HCT116 (cell line): ENCODE measurements around the gene ART3. TPM values are rescaled to one million over a fixed set of nuclear protein-coding genes. Genes with fewer than 3 reads are reported as not detected.

Source experiments
- ATAC-seq: fragments of 200-7000 bp; cut with Tn5 transposase; 2 replicates; pipeline ENCODE4 v1.9.1; 2020; ENCODE audit warnings: mild to moderate bottlenecking, moderate library complexity
- BruUV-seq: library from RNA; stranded (reverse); fragments of 400-500 nt; replicated peaks from 2 replicates; lab custom pipeline; 2021; lab: Mats Ljungman, UMichigan
- CTCF ChIA-PET: fragments of 300-600 bp; sonication (Branson Sonifier 250); formaldehyde crosslinking; loops from one replicate; lab custom pipeline; 2021; ENCODE audit warnings: antibody characterized with exemption; lab: Charles Lee
- POLR2A ChIA-PET: fragments of 300-600, 350-600 bp; sonication (Branson Sonifier 250); formaldehyde crosslinking; loops from one replicate; lab custom pipeline; 2021; ENCODE audit warnings: antibody characterized with exemption; lab: Charles Lee
- RAD21 ChIA-PET, 2 experiments: fragments of 300-600 bp; sonication (Branson Sonifier 250); formaldehyde crosslinking; loops; one replicate each; lab custom pipeline; 2023; ENCODE audit warnings: low total read pairs in 2 of 2; ENCODE audit not compliant: uncharacterized antibody in 2 of 2, unreplicated experiment in 2 of 2, low non-redundant PET in 1 of 2; lab: Charles Lee
- DNase-seq: peaks from one replicate; pipeline ENCODE4 v3.0.0-alpha.2; 2010; ENCODE audit warnings: low read depth, low spot score
- H2AFZ ChIP-seq: fragments of 200-600 bp; shearing (Covaris generic), sonication (generic); 2 replicates; pipeline ENCODE4 v1.6.1; 2017; ENCODE audit warnings: low read depth, mixed run types, mixed read lengths, antibody characterized with exemption, low read length; ENCODE audit not compliant: poor library complexity, severe bottlenecking
- H3K27ac ChIP-seq: 2 replicates; pipeline ENCODE4 v1.5.1; 2012; ENCODE audit warnings: low read depth, low read length
- H3K27me3 ChIP-seq: fragments of 200-600 bp; sonication (generic); 2 replicates; pipeline ENCODE4 v1.6.1; 2016; ENCODE audit warnings: mixed run types, low read length, mixed read lengths; ENCODE audit not compliant: insufficient read depth
- H3K36me3 ChIP-seq, 2 experiments: fragments of 200-500 bp in 1 of 2; fragments of 200-600 bp in 1 of 2; sonication (Bioruptor generic) in 1 of 2; sonication (generic) in 1 of 2; 2 replicates each; pipeline versions ENCODE4 v1.5.1 to v1.6.1; 2014 to 2016; ENCODE audit warnings: low read length in 2 of 2, inconsistent platforms in 1 of 2, mixed read lengths in 1 of 2, mixed run types in 1 of 2; ENCODE audit not compliant: insufficient read depth in 2 of 2, control insufficient read depth in 1 of 2
- H3K4me1 ChIP-seq, 2 experiments: fragments of 200-600 bp in 1 of 2; sonication (generic) in 1 of 2; 2 replicates each; pipeline versions ENCODE4 v1.5.1 to v1.6.1; 2012 to 2017; ENCODE audit warnings: low read length in 2 of 2, inconsistent platforms in 1 of 2, mild to moderate bottlenecking in 1 of 2, mixed read lengths in 1 of 2, mixed run types in 1 of 2, moderate library complexity in 1 of 2; ENCODE audit not compliant: insufficient read depth in 2 of 2, control insufficient read depth in 1 of 2
- H3K4me2 ChIP-seq: fragments of 200-600 bp; sonication (generic); 2 replicates; pipeline ENCODE4 v1.6.1; 2017; ENCODE audit warnings: mixed run types, low read length, mixed read lengths
- H3K4me3 ChIP-seq, 2 experiments: fragments of 200-600 bp in 1 of 2; sonication (generic) in 1 of 2; replicated peaks in 1 of 2; 2 replicates each; pipeline ENCODE4 v1.5.1; 2011 to 2016; ENCODE audit warnings: low read length in 2 of 2, control low read depth in 1 of 2, low read depth in 1 of 2, mild to moderate bottlenecking in 1 of 2, mixed read lengths in 1 of 2, mixed run types in 1 of 2
- H3K79me2 ChIP-seq: fragments of 200-600 bp; sonication (generic); 2 replicates; pipeline ENCODE4 v1.6.1; 2017; ENCODE audit warnings: mild to moderate bottlenecking, mixed run types, low read length, moderate library complexity, mixed read lengths; ENCODE audit not compliant: insufficient read depth
- H3K9ac ChIP-seq: fragments of 200-600 bp; sonication (generic); 2 replicates; pipeline ENCODE4 v1.6.1; 2016; ENCODE audit warnings: low read length, mixed read lengths
- H3K9me2 ChIP-seq: fragments of 200-600 bp; sonication (generic), shearing (Covaris generic); 2 replicates; pipeline ENCODE4 v1.6.1; 2017; ENCODE audit warnings: mixed run types, mild to moderate bottlenecking, moderate library complexity; ENCODE audit not compliant: insufficient read depth
- H3K9me3 ChIP-seq, 2 experiments: fragments of 200-500 bp in 1 of 2; fragments of 200-600 bp in 1 of 2; sonication (Bioruptor generic) in 1 of 2; sonication (generic) in 1 of 2; 2 replicates each; pipeline ENCODE4 v1.6.1; 2014 to 2017; ENCODE audit warnings: low read length in 2 of 2, mixed read lengths in 2 of 2, inconsistent platforms in 1 of 2, low read depth in 1 of 2, mild to moderate bottlenecking in 1 of 2, mixed run types in 1 of 2, moderate library complexity in 1 of 2; ENCODE audit not compliant: control insufficient read depth in 1 of 2, insufficient read depth in 1 of 2
- H4K20me1 ChIP-seq: fragments of 200-600 bp; sonication (generic), shearing (Covaris generic); 2 replicates; pipeline ENCODE4 v1.6.1; 2017; ENCODE audit warnings: mixed run types, mild to moderate bottlenecking, moderate library complexity; ENCODE audit not compliant: insufficient read depth
- ATF3 ChIP-seq: IDR thresholded peaks from 2 replicates; pipeline ENCODE4 v1.6.1; 2012
- CTCF ChIP-seq, 3 experiments: fragments of 200-600 bp in 1 of 3; sonication (generic) in 1 of 3; IDR thresholded peaks in 2 of 3; conservative IDR thresholded peaks in 1 of 3; 2 replicates each; pipeline ENCODE4 v1.5.1; 2012 to 2017; ENCODE audit warnings: low read depth in 2 of 3, low read length in 2 of 3, antibody characterized with exemption in 1 of 3, borderline replicate concordance in 1 of 3, control low read depth in 1 of 3, mild to moderate bottlenecking in 1 of 3, mixed read lengths in 1 of 3, mixed run types in 1 of 3, moderate library complexity in 1 of 3; ENCODE audit not compliant: insufficient read depth in 1 of 3
- EGR1 ChIP-seq: IDR thresholded peaks from 2 replicates; pipeline ENCODE4 v1.6.1; 2012; ENCODE audit warnings: low read depth
- TCF7L2 ChIP-seq: IDR thresholded peaks from 2 replicates; pipeline ENCODE4 v1.7.0; 2011; ENCODE audit warnings: borderline replicate concordance, inconsistent platforms; ENCODE audit not compliant: insufficient read depth, insufficient read length; ENCODE audit errors: extremely low read depth
- intact Hi-C: fragments of 100-400 bp; cut with micrococcal nuclease; formaldehyde crosslinking; loops from 2 replicates; pipeline ENCODE4 v1.10.0; 2022
- total RNA-seq: library from RNA; stranded (reverse); gene quantifications from one replicate; pipeline ENCODE4 v1.2.1, GENCODE V29; 2021; ENCODE audit not compliant: unreplicated experiment

Gene ART3
- total RNA-seq, 1 experiment from 2014 or later, result not detected

GRCh38 chr4:76090241-76090691 lies 15.8 kb downstream of the ART3 start:
- POLR2A ChIA-PET, result no interaction called here

More at GRCh38 chr4:76090241-76090691, 15.8 kb downstream of the ART3 start:
- Histone ChIP-seq H3K9ac (no peak overlapping the region), H3K4me2 (no peak overlapping the region), H3K4me3 (no peak overlapping the region), H3K79me2 (no peaks in the 10 kb centered on the region), H4K20me1 (no peaks in the 10 kb centered on the region), H3K27ac (no peak overlapping the region), H2AFZ (no peak overlapping the region), H3K27me3 (no peaks in the 10 kb centered on the region), H3K4me1 (peaks cover 3 to 11% of the 10 kb centered on the region in 2 experiments; a peak in 3 of 4 replicates), H3K9me2 (no peaks in the 10 kb centered on the region), H3K36me3 (no peaks in the 10 kb centered on the region), H3K9me3 (no peaks in the 10 kb centered on the region)
- intact Hi-C loops, result no loop called here
- no TSS peak for BruUV-seq
- ATAC-seq (no peak), DNase-seq (no peak)
- CTCF ChIA-PET, result no interaction called here
- TF ChIP-seq CTCF (IDR thresholded peaks at IDR 0.05 in 2 of 3, conservative IDR thresholded peaks at IDR 0.05 in 1 of 3; ENCODE audit: borderline replicate concordance in 1 of 3, insufficient read depth in 1 of 3, low read depth in 2 of 3, low read length in 2 of 3) (no peak), EGR1 (no peak), TCF7L2 (no peak), ATF3 (no peak)
- RAD21 ChIA-PET, result no interaction called here
